ENCODE data around the gene IRX4.

Gene IRX4

GRCh38 chr5:1890296-1890695, 7.6 kb upstream of the IRX4 start:
- no peak for DNase-seq

GRCh38 chr5:1889321-1890065, 6.8 kb upstream of the IRX4 start:
- no peak for DNase-seq

DNA sequence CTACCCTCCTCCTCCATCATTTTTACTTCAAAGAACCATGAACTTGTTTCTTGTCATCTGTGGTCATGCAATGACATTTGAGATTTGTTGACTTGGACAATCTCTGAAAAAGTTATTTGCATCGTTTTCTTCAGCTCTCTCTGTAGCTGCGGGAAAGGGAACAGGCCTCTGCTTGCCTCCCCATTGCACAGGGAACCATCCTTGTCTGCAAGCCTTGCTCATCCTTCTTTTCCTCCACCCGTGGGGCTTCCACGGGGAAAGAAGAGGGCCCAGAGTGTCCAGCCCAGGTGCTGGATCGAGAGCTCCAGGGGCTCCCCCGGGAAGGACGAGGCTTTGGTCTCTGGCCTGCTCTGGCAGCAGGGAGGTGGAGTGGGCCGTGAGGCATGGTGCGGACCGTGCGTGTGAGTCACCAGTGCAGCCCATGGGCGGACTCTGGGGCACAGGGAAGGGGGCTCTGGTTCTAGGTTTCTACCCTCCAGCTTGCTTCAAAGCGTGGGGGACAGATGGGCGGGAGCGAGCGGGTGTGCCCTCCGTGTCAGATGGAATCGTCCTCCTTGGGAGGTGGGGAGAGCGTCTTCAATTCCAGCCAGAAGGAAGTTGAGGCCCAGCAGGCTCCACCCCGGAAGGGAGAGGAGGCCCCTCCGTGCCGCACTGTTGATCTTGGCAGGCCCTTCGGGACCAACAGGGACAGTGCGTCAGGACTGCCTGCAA, 6.0 kb upstream of the IRX4 start:
- no peak for DNase-seq

DNA sequence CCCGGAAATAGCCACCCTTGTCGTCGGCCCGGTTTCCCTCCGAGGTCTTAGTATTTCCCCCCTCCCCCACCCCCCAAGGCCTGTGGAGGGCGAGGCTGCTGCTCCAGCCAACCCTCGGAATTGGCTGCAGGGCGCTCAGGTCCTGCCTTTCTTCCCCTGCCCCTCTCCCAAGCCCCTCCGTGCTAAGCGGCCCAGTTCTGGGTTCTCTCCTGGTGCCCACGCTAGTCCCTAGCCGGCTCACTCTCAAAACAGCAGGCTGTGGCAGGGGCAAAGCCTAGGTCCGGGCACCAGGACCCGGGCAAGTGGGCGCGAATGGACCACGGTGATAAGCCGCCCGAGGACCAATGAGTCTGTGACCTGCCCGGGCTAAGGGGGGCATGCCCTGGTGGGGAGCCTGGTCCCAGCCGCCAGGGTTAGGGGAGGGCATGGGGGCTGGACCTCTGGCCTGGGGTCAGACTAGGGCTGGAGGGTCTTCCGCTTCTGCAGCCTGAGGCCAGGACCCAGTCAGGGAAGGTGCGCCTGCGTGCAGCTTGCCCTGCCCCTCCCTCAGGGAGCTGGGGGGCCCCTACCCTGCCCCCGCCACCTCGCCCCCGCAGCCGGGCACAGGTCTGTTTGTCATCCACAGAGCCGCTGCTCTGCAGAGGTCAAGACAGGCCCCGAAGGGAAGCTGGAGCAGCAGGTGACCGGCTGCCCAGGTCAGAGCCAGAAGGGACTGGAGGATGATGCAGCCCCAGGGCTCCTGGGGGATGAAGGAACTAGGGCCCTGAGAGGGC, 5.0 kb upstream of the IRX4 start:
- no peak for DNase-seq

GRCh38 chr5:1886846-1887587, 4.3 kb upstream of the IRX4 start:
- DNase-seq, result no peak

DNA sequence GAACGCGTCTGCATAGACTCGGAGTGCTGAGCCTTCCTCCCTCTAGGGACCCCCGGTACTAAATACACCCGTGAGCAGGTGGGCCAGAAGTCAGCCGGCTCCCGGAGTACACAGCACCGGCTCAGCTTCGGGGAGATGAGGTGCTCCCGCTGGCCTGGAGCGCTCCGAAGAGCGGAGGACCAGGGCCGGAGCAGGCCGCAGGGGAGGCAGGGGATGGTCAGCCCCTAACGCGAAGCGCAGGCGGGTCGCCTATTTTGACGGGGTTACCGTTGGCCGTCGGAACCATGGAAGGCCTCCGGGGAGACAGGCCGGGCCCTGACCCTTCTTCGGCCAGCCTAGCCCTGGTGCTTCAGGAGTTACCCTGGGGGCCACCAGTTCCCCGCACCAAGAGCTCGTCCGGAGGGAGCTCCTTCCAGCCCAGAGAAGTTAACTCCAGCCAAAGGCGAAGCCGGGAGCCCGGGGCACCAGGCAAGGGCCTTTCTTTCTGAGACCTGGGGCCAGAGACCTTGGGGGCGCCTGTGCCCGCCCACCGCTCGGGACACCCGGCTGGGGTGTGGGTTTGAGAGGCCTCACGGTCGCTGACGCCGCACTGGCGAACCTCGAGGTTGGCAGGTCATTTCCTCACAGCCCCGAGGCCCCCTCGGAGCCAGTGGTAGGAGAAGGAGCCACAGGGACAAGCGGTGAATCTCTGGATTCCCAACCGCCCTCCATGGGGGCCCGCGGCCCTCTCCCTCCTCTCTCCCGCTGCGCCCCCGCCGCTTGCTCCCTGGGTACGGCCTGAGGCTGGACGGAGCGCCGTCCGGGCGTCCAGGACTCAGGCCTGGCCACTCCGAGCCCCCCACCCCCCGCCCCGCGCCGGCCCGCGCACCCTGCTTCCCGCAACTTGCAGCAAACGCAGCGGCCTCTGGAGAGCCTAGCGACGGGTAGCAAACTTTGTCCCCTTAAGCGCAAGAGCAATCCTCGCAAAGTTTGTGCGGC, 3.4 kb upstream of the IRX4 start:
- DNase-seq, result no peak

DNA sequence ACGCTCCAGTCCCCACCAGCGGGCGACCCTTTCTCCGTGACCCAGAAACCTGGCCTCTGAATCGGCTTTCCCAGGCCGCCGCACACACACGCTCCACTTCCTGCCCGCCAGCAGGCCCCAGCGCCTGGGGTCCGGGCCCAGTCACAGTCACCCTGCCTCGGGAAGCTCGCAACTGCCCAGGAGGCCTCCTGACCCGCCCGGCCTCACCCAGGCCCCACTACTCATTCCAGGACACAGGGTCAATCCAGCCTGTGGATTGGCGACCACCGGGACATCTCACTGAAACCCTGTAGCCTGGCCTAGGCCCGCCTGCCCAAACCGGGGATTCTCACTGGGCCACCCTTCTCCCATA, 2.7 kb upstream of the IRX4 start:
- no peak for DNase-seq

- no peak for DNase-seq
Observed at GRCh38 chr5:1884678-1885403, 2.1 kb upstream of the IRX4 start.

GRCh38 chr5:1883925-1884677, 1.4 kb upstream of the IRX4 start:
- DNase-seq, result no peak

DNA sequence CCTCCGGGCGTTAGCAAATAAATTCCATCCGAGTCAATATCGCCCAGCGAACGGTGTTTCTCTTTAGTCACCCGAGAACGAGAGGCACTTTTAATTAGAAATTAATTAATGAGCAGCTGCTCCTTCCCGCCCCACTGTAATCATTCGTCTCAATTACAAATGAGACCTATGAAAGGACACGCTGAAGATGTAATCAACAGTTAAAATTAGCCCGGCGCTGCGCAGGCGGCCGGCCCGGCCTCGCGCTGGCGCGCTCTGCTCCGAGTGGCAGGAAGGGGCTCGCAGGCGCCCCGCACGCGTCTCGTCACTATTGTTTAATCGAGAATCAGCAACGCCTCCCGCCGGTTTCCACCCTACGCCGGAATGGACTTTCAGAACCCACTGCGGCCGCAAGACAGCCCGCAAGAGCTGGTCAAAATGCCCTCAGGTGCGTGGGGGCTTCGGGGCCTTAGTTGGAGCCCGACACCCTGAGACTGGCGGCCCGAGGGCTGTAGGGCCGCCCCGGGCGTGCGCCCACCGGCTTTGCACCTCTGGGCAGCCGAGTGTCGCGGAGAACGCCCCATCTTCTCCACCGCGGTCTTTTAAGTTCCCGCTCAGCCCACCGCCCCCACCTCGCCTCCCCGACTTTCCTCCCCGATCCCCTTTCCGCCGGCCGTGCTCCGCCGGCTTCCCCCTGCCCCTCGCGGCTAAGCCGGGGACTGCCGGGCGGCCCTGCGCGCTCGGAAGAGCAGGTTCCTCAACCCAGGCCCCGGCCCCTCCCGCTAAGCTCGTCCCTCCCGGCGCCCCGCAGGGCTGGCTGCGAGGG, 597 bp upstream of the IRX4 start:
- DNase-seq, result no peak

GRCh38 chr5:1881731-1882336, 891 bp downstream of the IRX4 start:
- DNase-seq, result no peak

GRCh38 chr5:1881098-1881572, 1.6 kb downstream of the IRX4 start:
- DNase-seq, result no peak

- DNase-seq, result no peak
Observed at GRCh38 chr5:1880377-1881025, 2.2 kb downstream of the IRX4 start.

GRCh38 chr5:1879292-1880263, 3.1 kb downstream of the IRX4 start:
- no peak for DNase-seq

DNA sequence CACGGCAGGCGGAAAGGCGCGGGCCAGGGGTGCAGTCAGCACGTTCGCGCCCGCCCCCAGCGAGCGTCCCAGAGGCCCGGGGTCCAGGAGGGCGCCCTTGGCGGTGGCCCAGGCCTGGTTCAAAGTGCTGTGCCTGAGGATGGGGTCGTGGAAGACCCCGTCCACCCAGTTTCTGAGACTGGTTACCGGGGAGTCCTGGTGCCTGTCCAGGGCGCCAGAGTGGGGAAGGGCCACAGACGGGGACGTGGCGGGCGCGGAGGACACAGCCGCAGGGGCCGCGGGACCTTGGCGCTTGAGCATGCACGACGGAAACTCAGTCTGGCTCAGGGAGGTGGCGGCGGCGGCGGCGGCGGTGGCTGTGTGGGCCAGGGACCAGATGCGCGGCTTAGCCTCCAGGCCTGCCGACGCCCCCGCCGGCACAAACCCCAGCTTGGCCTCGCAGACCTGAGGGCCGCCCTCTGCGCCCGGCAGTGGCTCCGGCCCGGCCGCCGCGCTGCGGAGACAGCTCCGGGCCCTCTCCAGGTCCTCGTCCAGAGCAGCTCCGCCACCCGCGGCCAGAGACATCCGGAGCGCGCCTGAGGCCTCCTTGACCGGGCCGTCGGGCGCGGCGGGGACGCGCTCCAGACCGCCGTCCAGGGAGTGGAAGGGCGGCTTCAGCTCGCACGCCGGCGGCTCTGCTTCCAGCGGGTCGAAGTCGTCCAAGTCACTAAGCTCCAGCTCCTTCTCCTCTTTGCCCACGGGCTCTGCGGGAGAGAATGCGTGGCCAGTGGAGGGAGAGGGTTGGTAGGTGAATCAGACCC, 4.5 kb downstream of the IRX4 start:
- DNase-seq, result no peak
